ENCODE measurements around the gene ZBTB38.

The ZBTB38 gene

DNA sequence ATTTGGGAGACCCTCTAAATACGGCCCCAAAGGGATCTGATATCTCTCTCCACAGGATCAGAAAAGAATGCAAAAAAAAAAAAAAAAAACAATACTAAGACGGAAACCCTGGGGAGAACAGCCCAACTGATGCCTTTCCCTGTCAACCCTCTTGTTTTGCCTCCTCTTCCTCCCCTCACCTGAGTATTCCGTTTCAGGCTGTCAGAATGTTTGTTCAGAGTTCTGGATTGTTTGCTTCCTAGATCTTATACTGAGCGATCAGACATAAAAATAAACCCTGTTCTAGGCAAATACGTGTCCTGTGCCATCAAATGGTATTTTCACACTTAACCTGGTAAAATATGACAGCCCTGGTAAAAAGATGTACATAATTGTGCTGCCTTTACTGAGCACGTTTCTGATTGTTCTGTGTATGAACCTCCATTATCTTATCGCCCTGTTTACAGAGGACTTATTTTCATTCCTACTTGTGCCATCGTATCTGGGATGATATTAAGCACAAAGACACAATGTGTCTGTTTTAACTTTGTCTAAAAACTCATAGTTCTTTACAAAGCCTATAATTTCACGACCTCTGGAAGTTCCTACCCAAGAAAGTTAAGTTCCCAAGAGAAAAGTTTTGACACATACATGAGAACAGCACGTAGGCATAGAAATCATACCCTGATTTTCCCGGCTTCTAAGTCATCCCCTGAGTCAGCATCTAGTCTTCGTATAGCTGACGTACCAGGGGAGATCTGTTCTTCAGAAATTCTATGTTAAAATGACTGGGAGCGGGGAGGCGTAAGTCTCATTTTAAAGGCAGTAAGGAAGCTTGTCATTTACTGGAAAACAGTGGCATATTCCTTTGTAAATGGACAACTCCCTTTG, 856 bp downstream of the ZBTB38 start:
- no peak for DNase-seq

DNA sequence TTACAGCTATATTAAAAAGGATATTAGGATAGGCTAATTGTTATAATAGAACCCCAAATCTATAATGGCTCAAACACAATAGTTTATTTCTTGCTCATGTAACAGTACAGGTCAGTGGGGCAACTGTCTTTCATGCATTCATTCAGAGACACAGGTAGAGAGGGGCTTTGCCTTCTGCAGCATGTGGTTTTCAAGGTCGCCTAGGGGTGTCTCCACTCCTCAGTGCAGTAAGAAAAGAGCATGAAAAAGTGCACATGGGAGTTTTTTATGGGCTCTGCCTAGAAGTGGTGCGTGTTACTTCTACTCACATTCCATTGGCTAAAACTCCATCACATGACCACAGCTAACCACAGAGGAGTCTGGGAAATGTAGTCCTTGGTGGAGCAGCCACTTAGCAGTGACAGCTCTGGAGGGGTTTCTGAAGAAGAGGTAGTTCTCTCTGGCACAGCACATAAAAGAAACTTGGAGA, 1.8 kb downstream of the ZBTB38 start:
- DNase-seq = peak in 1 of 2 donors; percentile 77

DNA sequence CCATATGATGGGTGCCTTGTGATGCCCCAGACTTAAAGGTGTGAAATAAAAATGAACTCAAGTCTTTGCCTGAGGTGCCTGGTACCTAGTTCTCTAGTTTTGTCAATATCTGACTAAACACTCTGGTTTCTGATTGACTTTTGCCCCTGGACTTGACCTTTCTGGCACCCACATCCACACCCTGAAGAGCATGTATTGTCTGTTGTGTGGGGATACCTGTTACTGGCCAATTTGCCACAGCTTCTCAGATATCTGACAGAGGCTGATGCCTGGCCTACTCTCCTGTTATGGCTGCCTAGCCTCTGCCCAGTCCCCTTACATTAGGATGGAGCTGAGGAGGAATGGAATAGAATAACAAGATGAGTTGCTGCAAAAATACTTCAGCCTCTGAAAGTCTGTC, 3.6 kb downstream of the ZBTB38 start:
- DNase-seq = no peak

DNA sequence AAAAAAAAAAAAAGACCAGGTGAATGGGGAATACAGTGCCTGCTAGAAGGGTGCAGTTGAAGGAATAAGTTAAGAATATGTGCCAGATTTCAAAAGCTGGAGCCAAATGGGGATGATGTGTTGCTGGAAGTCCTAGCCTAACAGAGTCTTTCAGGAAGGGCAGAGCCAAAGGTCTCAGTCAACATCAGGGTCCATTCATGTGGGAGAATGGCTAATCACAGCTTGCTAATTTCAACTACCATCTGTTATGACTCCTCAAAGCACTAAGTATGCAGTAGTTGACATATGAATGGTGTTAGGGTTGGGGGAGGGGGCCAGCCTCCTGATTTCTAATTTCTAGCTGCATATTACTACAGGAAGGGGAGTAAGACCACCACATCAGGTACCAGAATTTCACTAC, 4.4 kb downstream of the ZBTB38 start:
- DNase-seq = no peak

DNA sequence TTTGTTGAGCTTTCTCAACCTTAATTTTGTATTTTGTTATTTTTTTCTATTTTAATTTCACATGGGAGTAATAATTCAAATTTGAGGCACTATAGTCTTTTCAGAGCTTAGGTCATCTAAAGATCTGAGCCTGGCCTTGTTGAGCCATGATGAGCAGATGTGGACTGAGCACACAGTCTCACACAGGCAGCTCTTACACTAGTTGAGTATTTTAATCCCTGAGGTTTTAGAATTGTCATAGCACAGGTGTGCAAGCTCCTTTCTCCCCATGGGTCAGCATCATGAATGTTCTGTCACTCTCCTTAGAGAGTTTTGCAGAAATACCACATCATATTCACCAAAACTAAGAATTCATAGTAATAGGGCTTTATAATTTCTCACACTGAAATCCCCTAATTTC, 4.9 kb downstream of the ZBTB38 start:
- DNase-seq = no peak

DNA sequence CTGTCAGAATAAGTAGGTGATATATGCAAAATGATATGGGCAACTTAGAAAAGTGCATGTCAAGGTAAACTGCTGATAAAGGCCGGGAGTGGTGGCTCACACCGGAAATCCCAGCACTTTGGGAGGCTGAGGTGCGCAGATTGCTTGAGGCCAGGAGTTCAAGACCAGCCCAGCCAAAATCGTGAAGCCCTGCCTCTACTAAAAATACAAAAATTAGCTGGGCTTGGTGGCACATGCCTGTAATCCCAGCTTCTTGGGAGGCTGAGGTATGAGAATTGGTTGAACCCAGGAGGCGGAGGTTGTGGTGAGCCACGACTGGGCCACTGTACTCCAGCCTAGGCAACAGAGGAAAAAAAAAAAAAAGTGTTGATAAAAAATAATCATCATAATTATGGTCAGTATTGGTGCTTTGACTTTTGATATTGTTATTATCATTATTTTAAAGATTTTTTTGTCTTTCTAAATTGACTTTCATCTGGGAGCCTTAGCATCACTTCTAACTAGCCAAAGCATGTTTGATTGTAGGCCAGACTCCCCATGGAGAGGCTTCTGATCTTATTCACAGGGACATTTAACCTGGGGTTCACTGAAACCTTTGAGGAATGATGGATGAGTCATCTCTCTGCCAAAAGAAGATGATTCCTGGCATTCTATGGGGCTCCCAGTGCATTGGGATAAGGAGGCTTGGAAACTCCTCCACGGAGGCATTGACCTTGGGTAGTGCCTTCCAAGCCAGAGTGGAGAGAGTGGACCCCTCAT, 5.6 kb downstream of the ZBTB38 start:
- no peak for DNase-seq

DNA sequence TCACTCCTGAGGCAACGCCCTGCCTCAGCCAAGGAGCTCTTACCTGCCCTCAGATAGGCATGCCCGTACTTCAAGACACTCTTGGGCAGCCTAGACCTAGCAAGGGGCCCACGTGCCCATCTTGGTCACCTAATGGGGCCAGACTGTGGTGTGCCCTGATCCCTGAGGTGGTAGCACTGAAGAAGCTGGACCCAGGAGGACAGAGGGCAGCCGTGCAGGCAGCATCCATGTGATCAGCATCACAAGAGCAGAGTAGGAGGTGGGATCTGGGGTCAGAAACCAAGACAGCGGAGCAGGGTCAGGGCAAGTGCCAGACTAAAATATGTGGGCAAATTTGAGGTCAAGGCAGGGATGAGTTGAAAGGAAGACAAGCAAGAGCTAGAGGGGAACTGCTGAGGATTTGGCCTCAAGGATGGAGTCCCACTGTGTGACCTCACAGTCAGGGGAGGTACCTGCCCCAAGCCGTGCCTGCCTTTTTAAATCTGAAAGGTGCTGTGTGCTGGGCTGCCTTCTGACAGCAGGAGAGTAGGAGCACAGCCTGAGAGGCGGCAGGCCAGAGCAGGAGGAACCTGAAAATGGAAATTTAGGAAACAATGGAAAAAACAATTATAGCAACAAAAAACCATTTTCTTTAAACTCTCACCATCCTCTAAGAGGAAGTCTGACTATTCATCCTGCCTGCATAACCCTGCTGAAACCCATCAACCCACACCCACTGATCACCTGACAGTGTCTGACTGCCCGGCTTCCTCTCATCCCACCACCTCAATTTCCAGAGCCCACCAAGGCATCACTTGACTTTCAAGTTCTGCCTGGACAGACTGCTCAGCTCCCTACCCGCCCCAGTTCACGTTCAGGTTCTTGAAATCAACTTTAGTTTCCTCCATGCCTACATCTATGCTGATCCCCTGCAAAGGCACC, 7.3 kb downstream of the ZBTB38 start:
- DNase-seq = no peak

DNA sequence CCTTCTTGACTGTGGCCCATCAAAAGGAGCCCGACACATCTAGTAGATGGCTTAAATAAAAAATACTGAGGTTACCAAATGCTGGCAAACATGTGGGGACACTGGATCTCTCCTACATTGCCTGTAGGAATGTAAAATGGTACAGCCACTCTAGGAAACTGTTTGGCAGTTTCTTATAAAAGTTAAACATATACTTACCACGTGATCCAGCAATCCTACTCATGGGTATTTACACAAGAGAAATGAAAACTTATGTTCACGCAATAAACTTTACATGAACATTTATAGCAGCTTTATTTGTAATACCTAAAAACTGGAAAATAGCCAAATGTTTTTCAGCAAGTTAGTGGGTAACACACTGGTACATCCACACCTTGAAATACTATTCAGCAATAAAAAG, 9.1 kb downstream of the ZBTB38 start:
- no peak for DNase-seq

DNA sequence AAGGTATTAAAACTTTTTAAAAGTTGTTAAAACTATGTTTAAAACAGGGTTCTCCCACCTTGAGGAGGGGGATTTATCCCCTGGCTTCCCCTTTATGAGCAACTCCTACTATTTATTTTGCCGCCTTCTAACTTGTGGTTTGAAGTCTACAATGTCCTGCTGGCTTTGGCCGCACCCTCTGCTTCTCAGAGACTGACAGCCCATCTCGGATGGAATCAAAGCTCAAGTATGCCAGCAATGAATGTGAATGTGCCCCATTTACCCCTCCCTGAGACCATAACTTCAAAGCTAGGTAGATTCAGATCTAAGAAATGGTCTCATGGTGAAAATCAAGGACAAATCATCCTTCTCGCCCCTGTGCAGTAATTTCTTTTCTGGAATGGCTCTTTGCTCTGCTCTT, 10.3 kb downstream of the ZBTB38 start:
- DNase-seq = no peak

DNA sequence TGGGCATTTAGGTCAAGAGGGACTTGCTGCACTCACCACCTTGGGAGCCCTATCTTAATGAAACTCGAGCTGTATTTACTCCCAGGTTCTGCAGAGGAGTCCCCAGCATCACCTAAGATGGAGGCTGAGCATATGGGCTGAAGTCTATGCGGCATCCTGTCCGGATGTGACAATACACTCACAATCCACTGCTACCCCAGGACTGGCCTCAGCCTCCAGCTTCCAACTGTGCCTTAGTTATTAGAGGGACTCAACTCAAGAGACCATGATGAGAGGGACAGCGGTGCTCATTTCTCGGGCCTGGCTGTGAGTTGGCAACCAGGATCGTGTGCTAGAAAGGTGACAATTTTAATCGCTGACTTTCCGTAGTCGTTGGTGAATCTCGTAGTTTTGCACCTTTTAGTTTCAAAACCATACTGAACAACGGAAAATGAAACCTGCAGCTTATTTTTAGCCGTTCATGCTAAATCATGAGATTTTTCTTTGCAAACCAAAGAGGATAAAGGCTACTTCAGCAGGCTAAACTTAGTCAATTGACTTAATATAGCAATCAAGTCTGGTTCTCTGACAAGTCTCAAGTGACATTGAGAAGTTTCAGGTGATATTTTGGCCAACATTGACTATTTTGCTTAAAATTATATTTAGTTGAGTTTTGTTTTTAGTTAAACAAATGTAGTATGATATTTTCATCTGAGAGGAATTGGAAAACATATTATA, 11.1 kb downstream of the ZBTB38 start:
- no peak for DNase-seq

DNA sequence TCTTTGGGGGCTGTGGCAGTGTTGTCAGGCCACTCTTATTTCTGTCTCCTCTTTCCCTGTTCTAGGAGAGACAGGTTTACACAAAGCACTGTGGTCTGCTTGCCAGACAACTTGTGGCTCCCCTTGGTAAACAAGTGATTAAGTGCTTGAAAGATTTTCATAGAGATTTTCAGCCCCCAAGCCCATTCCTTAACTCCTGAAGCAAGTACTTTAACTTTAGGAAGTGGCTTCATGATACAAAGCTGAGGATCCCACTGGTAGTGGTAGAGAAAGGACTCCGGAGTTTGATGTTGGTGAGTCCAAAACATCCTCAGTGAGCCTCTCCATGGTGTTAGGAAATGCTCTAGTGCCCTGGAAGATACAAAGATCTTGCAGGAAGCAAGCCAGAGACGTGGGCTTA, 12.0 kb downstream of the ZBTB38 start:
- no peak for DNase-seq

DNA sequence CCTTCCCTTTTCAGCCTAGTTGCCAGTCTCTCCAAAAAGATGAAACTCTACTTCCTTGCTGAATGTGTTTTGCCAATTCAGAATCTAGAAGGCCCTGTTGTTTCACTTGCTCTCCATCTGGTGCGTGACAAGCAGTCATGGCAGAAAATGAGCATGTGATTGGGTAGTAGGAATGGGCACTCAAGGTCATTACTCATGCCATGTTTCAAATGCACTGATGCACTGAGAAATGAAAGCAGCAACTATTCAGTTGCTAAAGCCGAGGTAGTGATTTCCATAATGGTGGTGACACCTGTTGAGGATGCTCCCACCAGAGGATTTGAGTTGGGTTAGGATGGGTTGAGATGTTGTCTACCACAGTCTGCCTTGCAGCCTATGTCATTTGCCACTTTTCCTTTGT, 12.7 kb downstream of the ZBTB38 start:
- no peak for DNase-seq

DNA sequence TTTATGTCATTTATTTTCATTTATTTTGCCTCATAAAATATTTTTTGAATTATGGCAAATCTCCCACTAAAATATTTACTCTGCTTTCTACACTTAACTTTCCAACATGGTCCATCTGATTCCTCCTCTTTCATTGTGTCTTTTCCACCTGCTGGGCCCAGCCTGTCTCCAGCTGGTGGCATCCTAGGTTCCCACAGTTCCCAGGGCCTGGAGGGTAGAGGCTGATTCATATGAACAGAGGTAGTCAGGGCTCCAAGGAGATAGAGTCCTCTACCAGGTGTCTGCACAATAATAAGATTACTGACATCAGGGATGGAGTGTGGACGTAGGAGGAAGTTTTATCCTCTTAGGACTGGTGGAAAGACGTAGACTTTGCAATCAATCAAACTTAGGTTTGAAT, 14.3 kb downstream of the ZBTB38 start:
- DNase-seq = no peak

DNA sequence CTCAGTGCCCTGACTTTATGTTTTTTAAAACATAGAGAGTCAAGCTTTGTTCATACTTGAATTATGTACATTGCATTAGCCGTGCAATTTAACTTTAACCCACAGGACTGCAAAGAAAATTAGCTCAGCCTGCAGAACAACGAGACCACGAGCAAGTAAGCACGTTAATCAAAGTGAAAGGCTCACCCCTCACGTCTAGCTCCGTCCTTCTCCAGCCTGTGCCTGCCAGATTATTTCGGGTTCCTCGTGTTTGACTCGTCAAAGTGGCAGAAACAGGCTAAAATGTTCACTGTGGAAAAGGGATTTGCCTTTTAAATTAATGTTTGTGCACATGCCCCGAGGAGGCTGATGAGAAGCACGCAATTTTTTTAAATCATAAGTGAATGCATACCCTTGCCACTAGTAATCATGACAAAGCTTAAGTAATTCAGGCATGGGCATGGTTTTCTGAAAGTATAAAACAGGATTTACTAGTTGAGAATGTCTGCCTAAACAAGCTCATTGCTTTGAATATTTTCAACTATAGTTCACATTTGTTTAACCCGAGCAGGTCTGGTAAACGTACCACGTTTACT, 15.3 kb downstream of the ZBTB38 start:
- no peak for DNase-seq

DNA sequence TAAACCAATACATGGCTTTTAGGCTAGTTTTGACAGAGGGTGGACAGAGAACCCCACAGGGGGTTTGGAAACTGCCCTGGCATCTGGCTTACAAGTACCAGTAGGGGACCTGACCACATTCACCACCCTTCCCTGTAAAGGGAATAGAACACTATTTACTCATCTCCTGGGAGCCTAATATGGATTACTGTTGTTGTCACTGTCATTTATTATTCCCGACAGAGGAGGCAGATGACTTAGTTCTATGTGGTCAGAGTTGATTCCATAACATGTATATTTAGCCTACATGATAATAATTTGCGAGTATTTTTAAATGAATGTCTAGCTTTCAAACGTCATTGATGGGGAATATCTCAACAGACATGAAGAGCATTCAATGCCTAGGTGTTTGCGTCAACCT, 15.9 kb downstream of the ZBTB38 start:
- no peak for DNase-seq

DNA sequence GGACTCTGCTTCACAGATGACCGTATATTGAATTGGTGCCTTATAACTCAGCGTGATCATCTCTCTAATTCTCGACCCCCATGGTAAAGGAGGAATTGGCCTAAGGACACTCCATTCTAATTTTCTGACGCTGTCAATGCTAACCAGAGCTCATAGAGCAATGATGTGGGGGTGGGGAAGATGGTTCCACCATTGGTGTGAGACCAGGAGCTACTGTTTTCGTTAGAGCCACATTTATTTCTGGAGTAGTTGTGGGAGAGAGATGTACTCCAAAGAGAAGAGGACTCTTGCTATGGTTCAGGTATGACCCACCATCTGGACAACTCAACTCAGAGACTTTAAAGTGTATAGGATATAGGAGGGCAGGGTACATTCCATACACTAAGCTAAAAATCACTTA, 16.3 kb downstream of the ZBTB38 start:
- no peak for DNase-seq

DNA sequence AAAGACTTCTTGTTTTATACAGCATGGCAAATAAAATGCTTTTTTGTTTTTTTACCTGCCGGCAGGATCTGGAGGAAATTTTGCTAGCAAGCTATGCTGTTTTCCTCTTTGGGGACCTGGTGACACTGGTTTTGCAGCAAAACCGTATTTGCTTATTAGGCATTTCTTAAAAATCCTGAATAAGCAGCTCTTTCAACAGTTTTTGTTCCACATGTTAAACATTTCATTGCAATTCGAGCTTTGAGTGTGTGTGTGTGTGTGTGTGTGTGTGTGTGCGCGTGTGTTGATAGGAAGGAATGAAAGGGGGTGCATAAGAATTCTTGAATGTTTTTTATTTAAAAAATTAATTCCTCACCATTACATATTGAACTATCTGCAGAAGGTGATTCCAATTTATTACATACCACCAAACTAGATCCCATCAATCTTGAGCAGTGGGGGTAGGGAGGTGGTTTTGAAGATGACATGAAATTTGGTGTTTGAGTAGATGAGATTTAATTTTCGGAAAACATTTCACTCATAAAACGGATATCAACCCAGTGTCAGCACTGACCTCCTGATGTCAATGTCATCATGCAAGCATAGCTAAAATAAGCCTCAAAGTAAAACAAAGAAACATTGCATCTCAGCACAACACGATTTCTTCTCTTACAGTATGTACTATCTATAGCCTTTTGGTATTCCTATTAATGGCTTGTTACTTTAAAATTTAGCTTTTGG, 17.3 kb downstream of the ZBTB38 start:
- no peak for DNase-seq

DNA sequence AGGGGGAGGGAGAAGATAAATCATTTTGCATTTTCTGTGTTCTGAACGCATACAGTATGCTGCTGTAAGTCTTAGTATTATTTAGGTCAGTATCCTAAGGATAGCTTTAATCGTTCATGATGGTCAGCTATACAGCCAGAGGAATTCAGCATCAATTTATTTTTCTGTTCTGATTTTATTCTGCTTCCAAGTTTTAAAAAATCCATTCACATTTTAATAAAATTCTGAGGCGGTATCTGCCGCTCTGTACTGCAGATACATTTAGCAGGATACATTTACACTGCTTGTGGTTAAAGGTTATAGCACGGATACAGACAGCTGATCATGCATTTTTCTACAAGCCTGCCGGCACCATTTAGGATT, 17.8 kb downstream of the ZBTB38 start:
- DNase-seq = no peak

DNA sequence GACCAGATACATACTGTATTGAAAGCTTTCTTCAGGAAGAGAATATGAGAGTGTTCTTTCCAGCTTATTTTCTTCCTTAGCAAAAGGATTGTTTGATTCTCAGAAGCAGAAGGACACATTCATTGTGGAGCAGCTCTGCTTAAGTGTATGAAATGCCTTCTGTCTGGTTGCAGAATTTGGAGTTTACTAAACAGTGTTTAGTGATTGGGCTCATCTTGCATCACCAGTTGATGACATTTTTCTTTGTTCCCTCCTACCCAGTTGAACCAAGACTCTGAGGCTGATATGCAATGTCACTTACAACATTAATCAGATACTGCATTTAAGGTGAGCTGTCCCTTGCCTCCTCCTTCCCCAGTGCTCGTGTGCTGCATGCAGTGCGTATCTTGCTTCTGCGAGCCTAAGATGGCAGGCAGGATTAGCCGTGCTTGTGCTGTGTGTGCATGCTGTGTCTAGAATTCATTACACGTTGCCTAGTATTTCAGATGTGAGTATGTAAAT, 18.4 kb downstream of the ZBTB38 start:
- no peak for DNase-seq

DNA sequence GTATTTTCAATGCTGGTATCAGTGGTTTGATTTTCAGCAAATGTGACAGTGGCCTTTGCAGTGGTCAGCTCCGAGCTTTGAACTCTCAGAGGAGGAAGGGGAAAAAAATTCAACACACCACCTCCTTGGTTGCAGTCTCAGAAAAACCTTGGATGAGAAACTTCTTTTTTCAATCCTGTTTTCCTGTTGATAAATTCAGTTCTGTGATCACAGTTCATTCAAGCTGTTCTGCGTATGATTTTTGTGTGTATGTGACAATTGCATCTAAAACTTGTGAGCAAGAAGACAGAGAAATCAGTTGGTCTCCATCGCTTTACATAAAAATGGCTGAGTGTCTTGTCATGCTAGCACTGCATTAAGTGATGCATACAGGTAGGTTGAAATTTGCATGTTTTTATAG, 19.2 kb downstream of the ZBTB38 start:
- no peak for DNase-seq

DNA sequence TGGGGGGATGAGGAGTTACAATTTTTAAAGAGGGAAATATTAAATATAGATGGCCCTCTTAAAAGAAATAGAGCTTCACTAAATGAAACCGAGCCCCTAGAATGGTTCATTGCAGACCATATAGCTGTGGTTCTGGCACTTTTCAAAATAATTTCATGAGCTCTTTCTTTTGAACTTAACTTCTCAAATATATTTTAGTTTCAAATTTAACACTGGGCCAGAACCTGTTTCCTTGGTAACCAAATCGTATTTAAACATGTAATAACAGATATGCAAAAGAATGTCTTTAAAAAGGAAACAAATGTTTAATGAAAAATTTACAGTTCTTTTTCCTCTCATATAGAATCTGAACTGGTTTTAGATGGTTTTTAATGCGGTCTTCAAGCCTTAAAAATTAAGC, 20.1 kb downstream of the ZBTB38 start:
- DNase-seq = no peak
